Urinary bladder (tissue), 4 donors: ENCODE results near the gene TTLL11. TPM values are rescaled to one million over a fixed set of nuclear protein-coding genes. Genes with fewer than 3 reads are reported as not detected.

ENCODE experiments used
- DNase-seq: peaks from one replicate; pipeline ENCODE4 v3.0.0-alpha.2; 2015; ENCODE audit errors: extremely low spot score
- H3K27ac ChIP-seq: one replicate; pipeline ENCODE4 v1.5.1; 2013; ENCODE audit warnings: low read depth, mild to moderate bottlenecking, moderate library complexity
- H3K36me3 ChIP-seq: one replicate; pipeline ENCODE4 v1.6.1; 2013; ENCODE audit warnings: mild to moderate bottlenecking, moderate library complexity; ENCODE audit not compliant: insufficient read depth
- H3K4me1 ChIP-seq: one replicate; pipeline ENCODE4 v1.6.1; 2013; ENCODE audit warnings: mild to moderate bottlenecking, moderate library complexity; ENCODE audit not compliant: insufficient read depth
- H3K4me3 ChIP-seq: one replicate; pipeline ENCODE4 v1.5.1; 2013; ENCODE audit warnings: low read depth, low read length
- WGBS: extraction: QIAGEN DNeasy Blood & Tissue Kit; methylation state at CpG from one replicate; pipeline ENCODE4 v1.1.7; 2013; 5-methylcytosine and 5-hydroxymethylcytosine counted together
- polyA plus RNA-seq: library from polyadenylated mRNA; stranded (reverse); fragments of 200-250 nt; gene quantifications from one replicate; pipeline ENCODE4 v1.2.3, GENCODE V29; 2013
- total RNA-seq: library from RNA; depleted of rRNA; stranded (reverse); fragments of >200 nt; gene quantifications from one replicate; pipeline ENCODE4 v1.2.3, GENCODE V29; 2014
- donor health status: healthy with polysubstance abuse.
- donor health status: healthy.

TTLL11 gene
- total and polyA plus RNA-seq, 2 donors, result 12.8 to 14.4 TPM

- WGBS, result 94% methylated on average over 2 of the region's 2 CpGs
- Histone ChIP-seq H3K27ac (no peak overlapping the region), H3K4me1 (no peaks in the 10 kb centered on the region), H3K36me3 (no peaks in the 10 kb centered on the region), H3K4me3 (no peak overlapping the region)
- no peak for DNase-seq
These were observed 36.9 kb upstream of the TTLL11 start for GRCh38 chr9:122129969-122130368.

- Histone ChIP-seq H3K4me1 (no peaks in the 10 kb centered on the region), H3K36me3 (no peaks in the 10 kb centered on the region), H3K4me3 (no peak overlapping the region), H3K27ac (no peak overlapping the region)
- WGBS, result 84% methylated on average over 7 of the region's 7 CpGs
- DNase-seq, result no peak
These were observed 35.8 kb upstream of the TTLL11 start for GRCh38 chr9:122128969-122129343.

GRCh38 chr9:122128007-122128968 lies 35.2 kb upstream of the TTLL11 start:
- Histone ChIP-seq H3K27ac (no peak overlapping the region), H3K36me3 (no peaks in the 10 kb centered on the region), H3K4me3 (no peak overlapping the region), H3K4me1 (no peaks in the 10 kb centered on the region)
- 80% methylated on average over 24 of the region's 24 CpGs for WGBS
- DNase-seq, result no peak

GRCh38 chr9:122127396-122127798 lies 34.3 kb upstream of the TTLL11 start:
- Histone ChIP-seq H3K36me3 (no peaks in the 10 kb centered on the region), H3K27ac (no peak overlapping the region), H3K4me1 (no peaks in the 10 kb centered on the region), H3K4me3 (no peak overlapping the region)
- no peak for DNase-seq
- 80% methylated on average over 10 of the region's 10 CpGs for WGBS

- H3K27ac ChIP-seq, result no peak overlapping the region
- no peak overlapping the region for H3K4me3 ChIP-seq
- H3K4me1 ChIP-seq, result no peaks in the 10 kb centered on the region
- no peak for DNase-seq
- 11% methylated on average over 64 of the region's 64 CpGs for WGBS
- H3K36me3 ChIP-seq, result no peaks in the 10 kb centered on the region
These were observed 33.5 kb upstream of the TTLL11 start for GRCh38 chr9:122126331-122127261.

- H3K36me3 ChIP-seq, result no peaks in the 10 kb centered on the region
- 53% methylated on average over 21 of the region's 21 CpGs for WGBS
- no peak for DNase-seq
- H3K4me1 ChIP-seq, result no peaks in the 10 kb centered on the region
- no peak overlapping the region for H3K27ac ChIP-seq
- no peak overlapping the region for H3K4me3 ChIP-seq
These were observed 32.6 kb upstream of the TTLL11 start for GRCh38 chr9:122125509-122126330.

GRCh38 chr9:122125158-122125508 lies 32.0 kb upstream of the TTLL11 start:
- Histone ChIP-seq H3K4me3 (no peak overlapping the region), H3K27ac (no peak overlapping the region), H3K36me3 (no peaks in the 10 kb centered on the region), H3K4me1 (no peaks in the 10 kb centered on the region)
- DNase-seq, result peak; percentile 26
- 1% methylated on average over 8 of the region's 8 CpGs for WGBS

- Histone ChIP-seq H3K27ac (no peak overlapping the region), H3K36me3 (no peaks in the 10 kb centered on the region), H3K4me1 (no peaks in the 10 kb centered on the region), H3K4me3 (no peak overlapping the region)
- DNase-seq, result no peak
- 73% methylated on average over 7 of the region's 7 CpGs for WGBS
These were observed 31.4 kb upstream of the TTLL11 start for GRCh38 chr9:122124528-122124927.

GRCh38 chr9:122124048-122124447 lies 30.9 kb upstream of the TTLL11 start:
- Histone ChIP-seq H3K36me3 (no peaks in the 10 kb centered on the region), H3K27ac (no peak overlapping the region), H3K4me3 (no peak overlapping the region), H3K4me1 (no peaks in the 10 kb centered on the region)
- no peak for DNase-seq
- 84% methylated on average over 1 of the region's 1 CpG for WGBS

- H3K4me1 ChIP-seq, result no peaks in the 10 kb centered on the region
- WGBS, result 29% methylated on average over 13 of the region's 13 CpGs
- no peak overlapping the region for H3K27ac ChIP-seq
- DNase-seq, result no peak
- no peaks in the 10 kb centered on the region for H3K36me3 ChIP-seq
- no peak overlapping the region for H3K4me3 ChIP-seq
These were observed 30.0 kb upstream of the TTLL11 start for GRCh38 chr9:122122903-122123632.

GRCh38 chr9:122122468-122122867 lies 29.4 kb upstream of the TTLL11 start:
- 61% methylated on average over 6 of the region's 6 CpGs for WGBS
- Histone ChIP-seq H3K27ac (no peak overlapping the region), H3K36me3 (no peaks in the 10 kb centered on the region)

GRCh38 chr9:122121931-122122330 lies 28.8 kb upstream of the TTLL11 start:
- Histone ChIP-seq H3K36me3 (no peaks in the 10 kb centered on the region), H3K4me3 (no peak overlapping the region), H3K4me1 (no peaks in the 10 kb centered on the region), H3K27ac (no peak overlapping the region)
- DNase-seq, result no peak
- WGBS, result 94% methylated on average over 6 of the region's 6 CpGs

More at GRCh38 chr9:122122468-122122867, 29.4 kb upstream of the TTLL11 start:
- Histone ChIP-seq H3K4me3 (no peak overlapping the region), H3K4me1 (no peaks in the 10 kb centered on the region)
- DNase-seq, result no peak
